Lung (tissue), 12 donors: ENCODE results near the gene LGALS12. TPM values are rescaled to one million over a fixed set of nuclear protein-coding genes. Genes with fewer than 3 reads are reported as not detected.

Experiments used
- ATAC-seq: fragments of 200-7000 bp; cut with Tn5 transposase; one replicate; pipeline ENCODE4 v1.9.1; 2020; ENCODE audit warnings: moderate number of reproducible peaks; ENCODE audit not compliant: insufficient read depth, low FRiP score
- DNase-seq, 3 donors: peaks; one replicate each; pipeline ENCODE4 v3.0.0-alpha.2; 2013 to 2017
- H3K27ac ChIP-seq, 2 donors: one replicate each; pipeline ENCODE4 v1.5.1; 2013; ENCODE audit warnings: mild to moderate bottlenecking in 2 of 2, moderate library complexity in 2 of 2, control low read depth in 1 of 2, inconsistent platforms in 1 of 2, low read depth in 1 of 2, low read length in 1 of 2
- H3K27me3 ChIP-seq, 3 donors: one replicate each; pipeline ENCODE4 v1.5.1; 2013; ENCODE audit warnings: low read length in 2 of 3; ENCODE audit not compliant: control insufficient read depth in 3 of 3, insufficient read depth in 3 of 3
- H3K36me3 ChIP-seq, 4 donors: one replicate each; pipeline ENCODE4 v1.5.1; 2013; ENCODE audit warnings: low read length in 4 of 4, mild to moderate bottlenecking in 1 of 4, moderate library complexity in 1 of 4; ENCODE audit not compliant: control insufficient read depth in 4 of 4, insufficient read depth in 4 of 4
- H3K4me1 ChIP-seq, 5 donors: one replicate each; pipeline ENCODE4 v1.5.1; 2013; ENCODE audit warnings: low read length in 5 of 5, mild to moderate bottlenecking in 2 of 5, moderate library complexity in 1 of 5; ENCODE audit not compliant: control insufficient read depth in 5 of 5, insufficient read depth in 5 of 5
- H3K4me3 ChIP-seq: one replicate; pipeline ENCODE4 v1.5.1; 2013; ENCODE audit warnings: mild to moderate bottlenecking, control low read depth, moderate library complexity
- H3K9ac ChIP-seq, 2 donors: one replicate each; pipeline ENCODE4 v1.5.1; 2013; ENCODE audit warnings: low read length in 2 of 2, control low read depth in 1 of 2; ENCODE audit not compliant: insufficient read depth in 1 of 2
- H3K9me3 ChIP-seq, 4 donors: one replicate each; pipeline ENCODE4 v1.5.1; 2013; ENCODE audit warnings: low read length in 3 of 4, mild to moderate bottlenecking in 1 of 4, moderate library complexity in 1 of 4; ENCODE audit not compliant: control insufficient read depth in 4 of 4, insufficient read depth in 3 of 4
- WGBS, 2 donors: extraction: QIAGEN DNeasy Blood & Tissue Kit; methylation state at CpG; one replicate each; pipeline ENCODE4 v1.1.7; 2013; 5-methylcytosine and 5-hydroxymethylcytosine counted together
- polyA plus RNA-seq, 2 donors: library from polyadenylated mRNA; stranded (reverse); fragments of 200-250 nt; gene quantifications; one replicate each; pipeline ENCODE4 v1.2.1, GENCODE V29; 2013
- total RNA-seq, 2 donors: library from RNA; depleted of rRNA in 1 of 2; stranded (reverse); fragments of >200 nt in 1 of 2; gene quantifications; one replicate each; pipeline ENCODE4 v1.2.1, GENCODE V29; 2014 to 2021
- TF ChIP-seq, protein P1 (sequence below): IDR thresholded peaks from 2 replicates; pipeline ENCODE4 v1.5.1; 2012; ENCODE audit warnings: mild to moderate bottlenecking; ENCODE audit errors: control extremely low read depth, extremely low read depth
- donor health status: control.
- donor health status: control.
- donor health status: Bipolar disorder and iron deficiency.
- donor health status: healthy.
- donor health status: DM: yes; HTN: yes; CAD: no.

LGALS12 gene
- total and polyA plus RNA-seq, 4 donors: 0.43 to 1.3 (median 0.87) TPM

DNA sequence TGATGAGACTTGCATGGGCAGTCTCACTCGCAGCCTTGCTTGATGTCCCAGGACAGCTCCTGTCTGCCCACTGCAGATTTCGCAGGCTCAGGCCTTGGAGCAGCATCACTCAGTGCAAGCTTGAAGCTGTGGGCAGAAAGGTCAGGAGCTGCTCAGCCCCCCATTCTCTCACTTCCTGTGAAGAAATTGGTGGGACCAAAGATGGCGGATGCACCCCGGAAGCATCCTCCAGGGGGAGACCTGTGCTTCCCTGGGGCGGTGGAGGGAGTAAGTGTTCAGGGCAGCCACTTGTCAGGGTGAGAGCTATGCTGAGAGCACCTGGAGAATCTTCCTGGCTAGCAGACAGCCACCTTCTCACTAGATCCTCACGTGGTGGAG, 46.0 kb downstream of the LGALS12 start:
- TF ChIP-seq, protein P1, sequence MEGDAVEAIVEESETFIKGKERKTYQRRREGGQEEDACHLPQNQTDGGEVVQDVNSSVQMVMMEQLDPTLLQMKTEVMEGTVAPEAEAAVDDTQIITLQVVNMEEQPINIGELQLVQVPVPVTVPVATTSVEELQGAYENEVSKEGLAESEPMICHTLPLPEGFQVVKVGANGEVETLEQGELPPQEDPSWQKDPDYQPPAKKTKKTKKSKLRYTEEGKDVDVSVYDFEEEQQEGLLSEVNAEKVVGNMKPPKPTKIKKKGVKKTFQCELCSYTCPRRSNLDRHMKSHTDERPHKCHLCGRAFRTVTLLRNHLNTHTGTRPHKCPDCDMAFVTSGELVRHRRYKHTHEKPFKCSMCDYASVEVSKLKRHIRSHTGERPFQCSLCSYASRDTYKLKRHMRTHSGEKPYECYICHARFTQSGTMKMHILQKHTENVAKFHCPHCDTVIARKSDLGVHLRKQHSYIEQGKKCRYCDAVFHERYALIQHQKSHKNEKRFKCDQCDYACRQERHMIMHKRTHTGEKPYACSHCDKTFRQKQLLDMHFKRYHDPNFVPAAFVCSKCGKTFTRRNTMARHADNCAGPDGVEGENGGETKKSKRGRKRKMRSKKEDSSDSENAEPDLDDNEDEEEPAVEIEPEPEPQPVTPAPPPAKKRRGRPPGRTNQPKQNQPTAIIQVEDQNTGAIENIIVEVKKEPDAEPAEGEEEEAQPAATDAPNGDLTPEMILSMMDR: no peak
- Histone ChIP-seq H3K27ac (no peak overlapping the region), H3K9ac (no peak overlapping the region), H3K4me3 (no peak overlapping the region), H3K4me1 (peaks cover 0 to 2% (median 0%) of the 10 kb centered on the region in 5 donors), H3K27me3 (no peaks in the 10 kb centered on the region), H3K9me3 (no peaks in the 10 kb centered on the region), H3K36me3 (peaks cover 0 to 5% (median 0%) of the 10 kb centered on the region in 4 donors)
- DNase-seq: no peak
- ATAC-seq: no peak
- 79 to 84% methylated on average over 6 of the region's 6 CpGs for WGBS, 2 donors

GRCh38 chr11:63552921-63553320, 47.0 kb downstream of the LGALS12 start:
- no peak for ATAC-seq
- no peak for DNase-seq
- peaks cover 0 to 2% (median 0%) of the 10 kb centered on the region in 5 donors for H3K4me1 ChIP-seq
- no peaks in the 10 kb centered on the region for H3K9me3 ChIP-seq
- TF ChIP-seq, protein P1: no peak
- H3K9ac ChIP-seq: no peak overlapping the region
- H3K27ac ChIP-seq: no peak overlapping the region
- no peak overlapping the region for H3K4me3 ChIP-seq
- WGBS, 2 donors: 89 to 91% methylated on average over 7 of the region's 7 CpGs
- no peaks in the 10 kb centered on the region for H3K36me3 ChIP-seq
- H3K27me3 ChIP-seq: no peaks in the 10 kb centered on the region

- H3K9ac ChIP-seq: no peak overlapping the region
- H3K27me3 ChIP-seq: no peaks in the 10 kb centered on the region
- H3K4me1 ChIP-seq: peaks cover 0 to 2% (median 0%) of the 10 kb centered on the region in 5 donors
- no peak overlapping the region for H3K27ac ChIP-seq
- H3K36me3 ChIP-seq: no peaks in the 10 kb centered on the region
- TF ChIP-seq, protein P1: no peak
- DNase-seq: no peak
- no peaks in the 10 kb centered on the region for H3K9me3 ChIP-seq
- ATAC-seq: peak; percentile 53
- WGBS, 2 donors: 20 to 52% methylated on average over 8 of the region's 8 CpGs
- H3K4me3 ChIP-seq: no peak overlapping the region
These were observed 47.9 kb downstream of the LGALS12 start for GRCh38 chr11:63553759-63554158.

DNA sequence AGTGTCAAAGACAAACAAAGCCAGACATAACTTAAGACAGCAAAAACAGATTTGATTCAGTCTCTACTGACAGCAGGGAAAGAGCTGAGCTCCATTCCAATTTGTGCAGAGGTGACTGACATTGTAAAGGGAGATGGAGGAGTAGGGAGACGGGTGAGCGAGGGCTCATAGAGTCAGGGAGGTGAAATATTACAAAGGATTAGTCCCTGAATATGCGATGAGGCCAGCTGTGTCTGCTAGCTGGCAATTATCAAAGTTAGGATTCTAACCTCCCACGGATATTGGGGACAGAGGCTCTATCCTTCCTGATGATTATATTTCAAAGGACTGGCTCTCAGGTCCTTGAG, 49.0 kb downstream of the LGALS12 start:
- Histone ChIP-seq H3K4me1 (peaks cover 0 to 4% (median 0%) of the 10 kb centered on the region in 5 donors), H3K27ac (no peak overlapping the region), H3K36me3 (no peaks in the 10 kb centered on the region), H3K27me3 (no peaks in the 10 kb centered on the region), H3K4me3 (no peak overlapping the region), H3K9me3 (no peaks in the 10 kb centered on the region), H3K9ac (no peak overlapping the region)
- TF ChIP-seq, protein P1: no peak
- ATAC-seq (no peak), DNase-seq (no peak)
- WGBS, 2 donors: 82 to 84% methylated on average over 4 of the region's 4 CpGs
